Cardiac septum (tissue), 1 donor: Measurements from ENCODE around the gene TSPY2. TPM values are rescaled to one million over a fixed set of nuclear protein-coding genes. Genes with fewer than 3 reads are reported as not detected.
"Not testable (repeated sequence)": the region's sequence is repeated elsewhere in the genome, so short reads cannot be mapped to it uniquely, and the experiment has no call there.

Experiments used
- DNase-seq: peaks from one replicate; pipeline ENCODE4 v3.0.0-alpha.2; 2020; ENCODE audit warnings: low spot score
- intact Hi-C: fragments of 100-400 bp; cut with DNase I; formaldehyde crosslinking; loops from one replicate; pipeline ENCODE4 v1.14.0; 2022
- long read RNA-seq: library from polyadenylated mRNA; unstranded; transcript quantifications from one replicate; pipeline ENCODE4 v2.0.0, GENCODE V29; 2021
- total RNA-seq: library from RNA; stranded (reverse); fragmentation: NEBNext Ultra II Directional; extraction: Animal tissue kit (Norgen Biotek cat#: 25700); gene quantifications from one replicate; pipeline ENCODE4 v1.2.1, GENCODE V29; 2021
- donor health status: DM: no; HTN: no; CAD: no.

TSPY2 gene
- not detected for total RNA-seq
- long read RNA-seq, result 0 reads

GRCh38 chrY:6245923-6246322 lies at the start of gene TSPY2:
TSS of gene TSPY2 (plus strand) at chrY:6246223. CDS start at chrY:6246269, 46 bp downstream.
- intact Hi-C loops, result not testable (repeated sequence)

GRCh38 chrY:6209565-6209964 lies 36.5 kb upstream of the TSPY2 start:
- intact Hi-C loops, DNase-seq: not testable (repeated sequence)

More at GRCh38 chrY:6245923-6246322, at the start of gene TSPY2:
- DNase-seq, result not testable (repeated sequence)

GRCh38 chrY:6217045-6217444 lies 29.0 kb upstream of the TSPY2 start:
- DNase-seq, intact Hi-C loops: not testable (repeated sequence)

- DNase-seq, intact Hi-C loops: not testable (repeated sequence)
Observed at GRCh38 chrY:6269839-6270238, 23.8 kb downstream of the TSPY2 start.
